GM12891 (cell line): ENCODE measurements around the gene ARHGEF1.

ENCODE experiments used
- PAX5 ChIP-seq: IDR thresholded peaks from 2 replicates; pipeline ENCODE4 v1.6.1; 2011; ENCODE audit warnings: low read length, moderate library complexity, mild to moderate bottlenecking; ENCODE audit not compliant: insufficient read depth, severe bottlenecking
- POLR2A ChIP-seq: IDR thresholded peaks from 2 replicates; pipeline ENCODE4 v1.6.1; 2011; ENCODE audit warnings: low read depth, low read length, control low read depth
- POLR2AphosphoS5 ChIP-seq: IDR thresholded peaks from 2 replicates; pipeline ENCODE4 v1.6.1; 2011; ENCODE audit warnings: low read depth, low read length, control low read depth
- SPI1 ChIP-seq: IDR thresholded peaks from 2 replicates; pipeline ENCODE4 v1.6.1; 2011; ENCODE audit warnings: low read depth, low read length, control low read depth
- TAF1 ChIP-seq: IDR thresholded peaks from 2 replicates; pipeline ENCODE4 v1.6.1; 2011; ENCODE audit warnings: low read depth, low read length, control low read depth

DNA sequence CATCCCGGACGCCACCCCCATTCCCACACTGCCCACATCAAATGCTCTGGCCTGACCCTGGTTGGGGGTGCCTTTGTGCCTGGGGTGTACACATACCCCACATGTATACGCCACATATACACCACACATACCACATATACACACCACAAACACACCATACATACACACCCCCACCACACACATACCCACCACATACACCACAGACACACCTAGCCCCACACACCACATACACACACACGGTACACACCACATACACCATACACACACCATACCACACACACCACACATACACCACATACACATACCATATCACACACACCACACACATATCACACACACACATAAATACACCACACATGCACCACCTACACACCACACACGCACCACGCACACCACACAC is 35.1 kb downstream of the ARHGEF1 start:
- no peak for TF ChIP-seq POLR2AphosphoS5
- no peak for TF ChIP-seq POLR2A
- TF ChIP-seq TAF1 = no peak
- no peak for TF ChIP-seq PAX5
- no peak for TF ChIP-seq SPI1
